ENCODE measurements around the gene NAPEPLD. TPM values are rescaled to one million over a fixed set of nuclear protein-coding genes. Genes with fewer than 3 reads are reported as not detected.
"Not testable (repeated sequence)": the region's sequence is repeated elsewhere in the genome, so short reads cannot be mapped to it uniquely, and the experiment has no call there.

Gene NAPEPLD
- total RNA-seq, 1 donor from 2014 or later: 2.8 TPM

GRCh38 chr7:103144754-103145153 is 4.1 kb downstream of the NAPEPLD start:
- DNase-seq (ENCODE audit: low read depth in 2 of 2): not testable (repeated sequence)

GRCh38 chr7:103143868-103144267 is 5.0 kb downstream of the NAPEPLD start:
- DNase-seq (ENCODE audit: low read depth in 2 of 2): no peak

- no peak for DNase-seq (ENCODE audit: low read depth in 2 of 2)
These were observed 6.4 kb downstream of the NAPEPLD start for GRCh38 chr7:103142494-103142893.

- DNase-seq (ENCODE audit: low read depth in 2 of 2): no peak
These were observed 7.0 kb downstream of the NAPEPLD start for GRCh38 chr7:103141753-103142404.

- no peak for DNase-seq (ENCODE audit: low read depth in 2 of 2)
These were observed 8.2 kb downstream of the NAPEPLD start for GRCh38 chr7:103140685-103141084.

GRCh38 chr7:103140061-103140460 is 8.8 kb downstream of the NAPEPLD start:
- DNase-seq (ENCODE audit: low read depth in 2 of 2): no peak

GRCh38 chr7:103134836-103135554 is 13.9 kb downstream of the NAPEPLD start:
- DNase-seq (ENCODE audit: low read depth in 2 of 2): no peak

GRCh38 chr7:103132995-103133688 is 15.8 kb downstream of the NAPEPLD start:
- no peak for DNase-seq (ENCODE audit: low read depth in 2 of 2)

GRCh38 chr7:103130901-103131624 is 17.8 kb downstream of the NAPEPLD start:
- no peak for DNase-seq (ENCODE audit: low read depth in 2 of 2)

GRCh38 chr7:103129702-103130549 is 19.0 kb downstream of the NAPEPLD start:
- DNase-seq (ENCODE audit: low read depth in 2 of 2): no peak

GRCh38 chr7:103127006-103127405 is 21.9 kb downstream of the NAPEPLD start:
- DNase-seq (ENCODE audit: low read depth in 2 of 2): no peak

GRCh38 chr7:103124429-103124979 is 24.4 kb downstream of the NAPEPLD start:
- no peak for DNase-seq (ENCODE audit: low read depth in 2 of 2)

GRCh38 chr7:103123529-103123928 is 25.4 kb downstream of the NAPEPLD start:
- no peak for DNase-seq (ENCODE audit: low read depth in 2 of 2)

GRCh38 chr7:103121641-103122040 is 27.3 kb downstream of the NAPEPLD start:
- no peak for DNase-seq (ENCODE audit: low read depth in 2 of 2)

GRCh38 chr7:103120362-103120761 is 28.5 kb downstream of the NAPEPLD start:
- no peak for DNase-seq (ENCODE audit: low read depth in 2 of 2)

- no peak for DNase-seq (ENCODE audit: low read depth in 2 of 2)
These were observed 29.1 kb downstream of the NAPEPLD start for GRCh38 chr7:103119791-103120291.

- no peak for DNase-seq (ENCODE audit: low read depth in 2 of 2)
These were observed 31.4 kb downstream of the NAPEPLD start for GRCh38 chr7:103117465-103117864.

- no peak for DNase-seq (ENCODE audit: low read depth in 2 of 2)
These were observed 31.9 kb downstream of the NAPEPLD start for GRCh38 chr7:103116991-103117390.

GRCh38 chr7:103116511-103116910 is 32.4 kb downstream of the NAPEPLD start:
- no peak for DNase-seq (ENCODE audit: low read depth in 2 of 2)

- DNase-seq (ENCODE audit: low read depth in 2 of 2): no peak
These were observed 33.1 kb downstream of the NAPEPLD start for GRCh38 chr7:103115771-103116170.
